SK-N-SH (cell line): ENCODE measurements around the gene SLC1A7. TPM values are rescaled to one million over a fixed set of nuclear protein-coding genes. Genes with fewer than 3 reads are reported as not detected.

Source experiments
- CTCF ChIA-PET: fragments of 300-600, 350-600 bp; formaldehyde crosslinking; extraction: SDS; loops from one replicate; lab custom pipeline; 2021; lab: Yijun Ruan, JAX
- POLR2A ChIA-PET: fragments of 350-600 bp; sonication (Branson Sonifier 250); formaldehyde crosslinking; extraction: SDS; loops from one replicate; lab custom pipeline; 2020; ENCODE audit warnings: antibody characterized with exemption, inconsistent platforms; lab: Yijun Ruan, JAX
- DNase-seq: peaks from one replicate; pipeline ENCODE4 v3.0.0; 2012
- H2AFZ ChIP-seq: fragments of 200-600 bp; sonication (generic); 2 replicates; pipeline ENCODE4 v1.8.1; 2016; ENCODE audit warnings: antibody characterized with exemption, mild to moderate bottlenecking, low read depth
- H3F3A ChIP-seq: fragments of 200-600 bp; sonication (generic); replicated peaks from 2 replicates; pipeline ENCODE3; 2016; ENCODE audit warnings: antibody characterized with exemption, mild to moderate bottlenecking; ENCODE audit not compliant: insufficient read depth
- H3K27ac ChIP-seq, 2 experiments: fragments of 200-500 bp in 1 of 2; fragments of 200-600 bp in 1 of 2; sonication (Bioruptor generic) in 1 of 2; sonication (generic), shearing (Covaris generic) in 1 of 2; 2 replicates each; pipeline versions ENCODE4 v1.5.1 to v1.6.1; 2014 to 2016; ENCODE audit warnings: low read depth in 2 of 2, inconsistent platforms in 1 of 2, low read length in 1 of 2, mild to moderate bottlenecking in 1 of 2, mixed read lengths in 1 of 2
- H3K27me3 ChIP-seq: fragments of 200-600 bp; sonication (generic), shearing (Covaris generic); 2 replicates; pipeline ENCODE4 v1.6.1; 2016; ENCODE audit warnings: mixed run types; ENCODE audit not compliant: insufficient read depth
- H3K36me3 ChIP-seq, 2 experiments: fragments of 200-500 bp in 1 of 2; fragments of 200-600 bp in 1 of 2; sonication (Bioruptor generic) in 1 of 2; sonication (generic) in 1 of 2; replicated peaks in 1 of 2; 2 replicates each; pipeline versions ENCODE3 to v1.5.1; 2014 to 2016; ENCODE audit warnings: low read length in 1 of 2, mild to moderate bottlenecking in 1 of 2; ENCODE audit not compliant: insufficient read depth in 2 of 2, control insufficient read depth in 1 of 2
- H3K4me1 ChIP-seq, 2 experiments: fragments of 200-500 bp in 1 of 2; fragments of 200-600 bp in 1 of 2; sonication (Bioruptor generic) in 1 of 2; sonication (generic), shearing (Covaris generic) in 1 of 2; 2 replicates each; pipeline versions ENCODE4 v1.5.1 to v1.6.1; 2014 to 2016; ENCODE audit warnings: low read depth in 1 of 2, low read length in 1 of 2, mixed run types in 1 of 2; ENCODE audit not compliant: insufficient read depth in 2 of 2, control insufficient read depth in 1 of 2
- H3K4me2 ChIP-seq: fragments of 200-600 bp; sonication (generic), shearing (Covaris generic); 2 replicates; pipeline ENCODE4 v1.6.1; 2017; ENCODE audit warnings: mixed run types
- H3K4me3 ChIP-seq, 2 experiments: fragments of 200-500 bp in 1 of 2; fragments of 200-600 bp in 1 of 2; sonication (Bioruptor generic) in 1 of 2; sonication (generic), shearing (Covaris generic) in 1 of 2; 2 replicates each; pipeline versions ENCODE4 v1.5.1 to v1.8.1; 2014 to 2016; ENCODE audit warnings: low read depth in 2 of 2, inconsistent platforms in 1 of 2, low read length in 1 of 2, mild to moderate bottlenecking in 1 of 2, mixed read lengths in 1 of 2, moderate library complexity in 1 of 2
- H3K79me2 ChIP-seq: fragments of 200-600 bp; sonication (generic); 2 replicates; pipeline ENCODE4 v1.8.1; 2017; ENCODE audit warnings: mild to moderate bottlenecking; ENCODE audit not compliant: insufficient read depth
- H3K9ac ChIP-seq: fragments of 200-600 bp; sonication (generic); 2 replicates; pipeline ENCODE4 v1.6.1; 2017; ENCODE audit warnings: mixed run types
- H3K9me2 ChIP-seq: fragments of 200-600 bp; sonication (generic); 2 replicates; pipeline ENCODE4 v1.6.1; 2017; ENCODE audit warnings: mixed run types
- H3K9me3 ChIP-seq: fragments of 200-600 bp; sonication (generic); 2 replicates; pipeline ENCODE4 v1.6.1; 2017; ENCODE audit warnings: mixed run types, mild to moderate bottlenecking, moderate library complexity
- H4K20me1 ChIP-seq: fragments of 200-600 bp; sonication (generic); 2 replicates; pipeline ENCODE4 v1.6.1; 2017; ENCODE audit warnings: mild to moderate bottlenecking, mixed run types; ENCODE audit not compliant: insufficient read depth
- ELF1 ChIP-seq: IDR thresholded peaks from 2 replicates; pipeline ENCODE4 v1.4.0; 2012
- EZH2phosphoT487 ChIP-seq: fragments of 200-600 bp; sonication (generic); IDR thresholded peaks from 2 replicates; pipeline ENCODE4 v1.6.1; 2017; ENCODE audit warnings: low read depth, mixed run types, mild to moderate bottlenecking, antibody characterized with exemption, moderate library complexity, borderline replicate concordance
- FOSL2 ChIP-seq: IDR thresholded peaks from 2 replicates; pipeline ENCODE4 v1.4.0; 2012; ENCODE audit warnings: low read depth, mild to moderate bottlenecking, moderate library complexity, borderline replicate concordance
- FOXM1 ChIP-seq: IDR thresholded peaks from 2 replicates; pipeline ENCODE4 v1.4.0; 2012; ENCODE audit warnings: low read depth, mild to moderate bottlenecking
- GATA2 ChIP-seq: sonication (generic); formaldehyde crosslinking; IDR thresholded peaks from 2 replicates; pipeline ENCODE4 v1.5.0; 2020; ENCODE audit warnings: mild to moderate bottlenecking, missing genetic modification reagents
- IRF3 ChIP-seq: fragments of 150-350 bp; IDR thresholded peaks from 2 replicates; pipeline ENCODE4 v1.6.1; 2016; ENCODE audit warnings: mild to moderate bottlenecking, low read depth, low read length
- JUND ChIP-seq: IDR thresholded peaks from 2 replicates; pipeline ENCODE4 v1.4.0; 2012
- NRF1 ChIP-seq: IDR thresholded peaks from 2 replicates; pipeline ENCODE4 v1.6.1; 2012; ENCODE audit warnings: low read depth, mild to moderate bottlenecking, low read length
- RAD21 ChIP-seq: IDR thresholded peaks from 2 replicates; pipeline ENCODE4 v1.6.1; 2012; ENCODE audit warnings: mild to moderate bottlenecking, low read length
- RCOR1 ChIP-seq: fragments of 150-350 bp; IDR thresholded peaks from 2 replicates; pipeline ENCODE4 v1.6.1; 2017; ENCODE audit warnings: antibody characterized with exemption, low read length
- RXRA ChIP-seq: IDR thresholded peaks from 2 replicates; pipeline ENCODE4 v1.4.0; 2012; ENCODE audit warnings: low read depth, mild to moderate bottlenecking, borderline replicate concordance
- SIN3A ChIP-seq: IDR thresholded peaks from 2 replicates; pipeline ENCODE4 v1.6.1; 2012; ENCODE audit warnings: low read depth, mild to moderate bottlenecking, low read length, moderate library complexity, borderline replicate concordance
- SMC3 ChIP-seq: IDR thresholded peaks from 2 replicates; pipeline ENCODE4 v1.6.1; 2012; ENCODE audit warnings: low read depth, low read length, improper control_type of control experiment
- TAF1 ChIP-seq: IDR thresholded peaks from 2 replicates; pipeline ENCODE4 v1.6.1; 2012; ENCODE audit warnings: low read depth, mild to moderate bottlenecking, low read length, moderate library complexity, borderline replicate concordance
- WGBS: methylation state at CpG from one replicate; pipeline ENCODE4 v1.1.6; 2017; ENCODE audit warnings: low lambda C conversion rate; 5-methylcytosine and 5-hydroxymethylcytosine counted together
- polyA plus RNA-seq, 3 experiments: library from polyadenylated mRNA; depleted of rRNA; stranded (reverse); fragments of >200 nt; gene quantifications; 2 replicates each; pipeline ENCODE4 v1.2.3, GENCODE V29; 2012
- TF ChIP-seq, protein P1 (sequence below): IDR thresholded peaks from 2 replicates; pipeline ENCODE4 v1.4.0; 2012; ENCODE audit warnings: low read depth, borderline replicate concordance
- TF ChIP-seq, protein P2 (sequence below): IDR thresholded peaks from 2 replicates; pipeline ENCODE4 v1.4.0; 2012; ENCODE audit warnings: low read depth, borderline replicate concordance
- TF ChIP-seq, protein P3 (sequence below): fragments of 200-600 bp; sonication (generic); IDR thresholded peaks from 2 replicates; pipeline ENCODE4 v1.6.1; 2017; ENCODE audit warnings: antibody characterized with exemption, mild to moderate bottlenecking, moderate library complexity

The SLC1A7 gene
- polyA plus RNA-seq, 1 of the 3 experiments (the other 2 are of a cell fraction): not detected

GRCh38 chr1:53090227-53091147 is 52.0 kb downstream of the SLC1A7 start:
- Histone ChIP-seq H3K4me1 (peaks cover 3 to 25% of the 10 kb centered on the region in 2 experiments; a peak in 1 of 4 replicates), H3K27ac (no peak overlapping the region), H2AFZ (no peak overlapping the region), H3F3A (no peaks in the 10 kb centered on the region), H3K36me3 (no peaks in the 10 kb centered on the region), H3K27me3 (no peaks in the 10 kb centered on the region), H3K79me2 (no peaks in the 10 kb centered on the region), H3K4me2 (no peak overlapping the region), H4K20me1 (no peaks in the 10 kb centered on the region), H3K9ac (no peak overlapping the region), H3K9me2 (no peaks in the 10 kb centered on the region), H3K4me3 (no peak overlapping the region), H3K9me3 (no peaks in the 10 kb centered on the region)
- WGBS: 96% methylated on average over 28 of the region's 37 CpGs
- POLR2A ChIA-PET: no interaction called here
- CTCF ChIA-PET: interaction anchor here (1.0 to 1.2 kb wide), 3 partner anchors 22 to 92 kb away, joined by 3 read pairs; no protein-coding TSS in a partner anchor
- no peak for DNase-seq
- TF ChIP-seq GATA2: no peak
- TF ChIP-seq, protein P1, sequence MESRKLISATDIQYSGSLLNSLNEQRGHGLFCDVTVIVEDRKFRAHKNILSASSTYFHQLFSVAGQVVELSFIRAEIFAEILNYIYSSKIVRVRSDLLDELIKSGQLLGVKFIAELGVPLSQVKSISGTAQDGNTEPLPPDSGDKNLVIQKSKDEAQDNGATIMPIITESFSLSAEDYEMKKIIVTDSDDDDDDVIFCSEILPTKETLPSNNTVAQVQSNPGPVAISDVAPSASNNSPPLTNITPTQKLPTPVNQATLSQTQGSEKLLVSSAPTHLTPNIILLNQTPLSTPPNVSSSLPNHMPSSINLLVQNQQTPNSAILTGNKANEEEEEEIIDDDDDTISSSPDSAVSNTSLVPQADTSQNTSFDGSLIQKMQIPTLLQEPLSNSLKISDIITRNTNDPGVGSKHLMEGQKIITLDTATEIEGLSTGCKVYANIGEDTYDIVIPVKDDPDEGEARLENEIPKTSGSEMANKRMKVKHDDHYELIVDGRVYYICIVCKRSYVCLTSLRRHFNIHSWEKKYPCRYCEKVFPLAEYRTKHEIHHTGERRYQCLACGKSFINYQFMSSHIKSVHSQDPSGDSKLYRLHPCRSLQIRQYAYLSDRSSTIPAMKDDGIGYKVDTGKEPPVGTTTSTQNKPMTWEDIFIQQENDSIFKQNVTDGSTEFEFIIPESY: no peak

- Histone ChIP-seq H3K27ac (no peak overlapping the region), H3K9me3 (no peaks in the 10 kb centered on the region), H4K20me1 (no peaks in the 10 kb centered on the region), H3K4me3 (no peak overlapping the region), H3K36me3 (no peaks in the 10 kb centered on the region), H3K4me1 (peaks cover 3 to 34% of the 10 kb centered on the region in 2 experiments; a peak in 1 of 4 replicates), H2AFZ (no peak overlapping the region), H3K27me3 (no peaks in the 10 kb centered on the region), H3K79me2 (no peaks in the 10 kb centered on the region)
- CTCF ChIA-PET: interaction anchor here (0.6 to 1.3 kb wide), 3 partner anchors 22 to 93 kb away, joined by 3 to 4 read pairs (median 3); no protein-coding TSS in a partner anchor
- 76% methylated on average over 9 of the region's 11 CpGs for WGBS
- no peak for TF ChIP-seq RCOR1
- TF ChIP-seq TAF1: no peak
- TF ChIP-seq IRF3: no peak
- no peak for TF ChIP-seq JUND
- no peak for TF ChIP-seq SMC3
- TF ChIP-seq GATA2: no peak
- TF ChIP-seq FOSL2: no peak; the same call in 1 of the 2 replicates
- TF ChIP-seq RXRA: no peak
- TF ChIP-seq, protein P2, sequence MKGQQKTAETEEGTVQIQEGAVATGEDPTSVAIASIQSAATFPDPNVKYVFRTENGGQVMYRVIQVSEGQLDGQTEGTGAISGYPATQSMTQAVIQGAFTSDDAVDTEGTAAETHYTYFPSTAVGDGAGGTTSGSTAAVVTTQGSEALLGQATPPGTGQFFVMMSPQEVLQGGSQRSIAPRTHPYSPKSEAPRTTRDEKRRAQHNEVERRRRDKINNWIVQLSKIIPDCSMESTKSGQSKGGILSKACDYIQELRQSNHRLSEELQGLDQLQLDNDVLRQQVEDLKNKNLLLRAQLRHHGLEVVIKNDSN: no peak
- TF ChIP-seq ELF1: no peak
- TF ChIP-seq RAD21: no peak
- no peak for TF ChIP-seq SIN3A
- TF ChIP-seq EZH2phosphoT487: no peak
- TF ChIP-seq FOXM1: no peak
- TF ChIP-seq, protein P3, sequence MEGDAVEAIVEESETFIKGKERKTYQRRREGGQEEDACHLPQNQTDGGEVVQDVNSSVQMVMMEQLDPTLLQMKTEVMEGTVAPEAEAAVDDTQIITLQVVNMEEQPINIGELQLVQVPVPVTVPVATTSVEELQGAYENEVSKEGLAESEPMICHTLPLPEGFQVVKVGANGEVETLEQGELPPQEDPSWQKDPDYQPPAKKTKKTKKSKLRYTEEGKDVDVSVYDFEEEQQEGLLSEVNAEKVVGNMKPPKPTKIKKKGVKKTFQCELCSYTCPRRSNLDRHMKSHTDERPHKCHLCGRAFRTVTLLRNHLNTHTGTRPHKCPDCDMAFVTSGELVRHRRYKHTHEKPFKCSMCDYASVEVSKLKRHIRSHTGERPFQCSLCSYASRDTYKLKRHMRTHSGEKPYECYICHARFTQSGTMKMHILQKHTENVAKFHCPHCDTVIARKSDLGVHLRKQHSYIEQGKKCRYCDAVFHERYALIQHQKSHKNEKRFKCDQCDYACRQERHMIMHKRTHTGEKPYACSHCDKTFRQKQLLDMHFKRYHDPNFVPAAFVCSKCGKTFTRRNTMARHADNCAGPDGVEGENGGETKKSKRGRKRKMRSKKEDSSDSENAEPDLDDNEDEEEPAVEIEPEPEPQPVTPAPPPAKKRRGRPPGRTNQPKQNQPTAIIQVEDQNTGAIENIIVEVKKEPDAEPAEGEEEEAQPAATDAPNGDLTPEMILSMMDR: no peak
- no peak for TF ChIP-seq NRF1
- TF ChIP-seq, all 33 proteins: peak for 0
- no peaks in the 10 kb centered on the region for H3F3A ChIP-seq
- H3K9me2 ChIP-seq: no peaks in the 10 kb centered on the region
- H3K9ac ChIP-seq: no peak overlapping the region
- no peak for DNase-seq
- H3K4me2 ChIP-seq: no peak overlapping the region
- POLR2A ChIA-PET: no interaction called here
Measured at GRCh38 chr1:53089478-53090226, 52.8 kb downstream of the SLC1A7 start.
